Measurements from ENCODE around the gene KLHDC8A.

The KLHDC8A gene

GRCh38 chr1:205358579-205358978 is 1.9 kb upstream of the KLHDC8A start:
- Mint-ChIP-seq H3K27ac (peak overlapping the region; percentile 71), H3K27me3 (ENCODE audit: low read depth, poor library complexity) (no peaks in the 10 kb centered on the region), H3K36me3 (ENCODE audit: low read depth) (no peaks in the 10 kb centered on the region), H3K4me1 (peaks cover 62% of the 10 kb centered on the region), H3K9me3 (no peaks in the 10 kb centered on the region), H3K4me3 (no peak overlapping the region)
- no peak for DNase-seq
- TF ChIP-seq, protein P1, sequence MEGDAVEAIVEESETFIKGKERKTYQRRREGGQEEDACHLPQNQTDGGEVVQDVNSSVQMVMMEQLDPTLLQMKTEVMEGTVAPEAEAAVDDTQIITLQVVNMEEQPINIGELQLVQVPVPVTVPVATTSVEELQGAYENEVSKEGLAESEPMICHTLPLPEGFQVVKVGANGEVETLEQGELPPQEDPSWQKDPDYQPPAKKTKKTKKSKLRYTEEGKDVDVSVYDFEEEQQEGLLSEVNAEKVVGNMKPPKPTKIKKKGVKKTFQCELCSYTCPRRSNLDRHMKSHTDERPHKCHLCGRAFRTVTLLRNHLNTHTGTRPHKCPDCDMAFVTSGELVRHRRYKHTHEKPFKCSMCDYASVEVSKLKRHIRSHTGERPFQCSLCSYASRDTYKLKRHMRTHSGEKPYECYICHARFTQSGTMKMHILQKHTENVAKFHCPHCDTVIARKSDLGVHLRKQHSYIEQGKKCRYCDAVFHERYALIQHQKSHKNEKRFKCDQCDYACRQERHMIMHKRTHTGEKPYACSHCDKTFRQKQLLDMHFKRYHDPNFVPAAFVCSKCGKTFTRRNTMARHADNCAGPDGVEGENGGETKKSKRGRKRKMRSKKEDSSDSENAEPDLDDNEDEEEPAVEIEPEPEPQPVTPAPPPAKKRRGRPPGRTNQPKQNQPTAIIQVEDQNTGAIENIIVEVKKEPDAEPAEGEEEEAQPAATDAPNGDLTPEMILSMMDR (IDR thresholded peaks at IDR 0.05) = no peak

DNA sequence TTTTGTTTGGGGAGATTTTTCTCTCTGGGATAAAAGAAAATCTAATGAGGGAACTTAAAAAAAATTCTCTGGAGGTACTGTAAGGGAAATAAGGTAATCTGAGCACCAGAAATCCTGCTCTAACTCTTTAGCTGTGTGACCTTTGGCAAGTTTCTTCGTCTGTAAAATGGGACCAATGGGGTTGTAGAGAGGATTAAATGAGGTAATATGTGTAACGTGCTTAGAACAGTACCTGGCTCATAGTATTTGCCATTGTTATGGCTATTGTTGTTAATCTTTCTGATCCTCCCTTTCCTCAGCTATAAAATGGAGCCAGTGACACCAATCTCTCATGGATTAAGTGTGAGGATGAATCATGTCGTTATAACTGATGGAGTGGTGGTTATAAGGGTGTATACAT is 845 bp upstream of the KLHDC8A start:
- no peak overlapping the region for H3K4me3 Mint-ChIP-seq
- no peak for DNase-seq

DNA sequence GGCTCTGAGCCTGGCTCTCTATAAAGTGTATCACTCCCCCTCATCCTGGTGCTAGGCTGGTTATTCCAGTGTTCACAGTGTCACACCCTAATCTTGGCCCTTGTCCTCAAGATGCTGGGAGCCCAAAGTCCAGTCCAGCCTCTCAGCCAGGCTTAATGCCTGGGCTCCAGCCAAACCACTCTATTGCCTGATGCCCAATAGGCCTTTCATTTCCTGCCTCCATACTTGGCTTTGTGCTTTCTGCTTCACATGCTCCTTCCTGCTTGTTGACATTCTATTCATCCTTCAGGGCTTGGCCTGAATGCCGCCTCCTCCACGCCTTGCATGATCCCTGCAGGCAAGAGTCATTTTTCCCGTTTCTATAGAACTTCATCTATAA is 1.7 kb downstream of the KLHDC8A start:
- no peak for DNase-seq
- Mint-ChIP-seq H3K4me1 (peaks cover 83% of the 10 kb centered on the region), H3K4me3 (no peak overlapping the region), H3K9me3 (no peaks in the 10 kb centered on the region), H3K36me3 (ENCODE audit: low read depth) (no peaks in the 10 kb centered on the region), H3K27ac (no peak overlapping the region), H3K27me3 (ENCODE audit: low read depth, poor library complexity) (no peaks in the 10 kb centered on the region)
- TF ChIP-seq, protein P1 (IDR thresholded peaks at IDR 0.05) = no peak

More for the DNA sequence above, 845 bp upstream of the KLHDC8A start:
- H3K9me3 Mint-ChIP-seq = no peaks in the 10 kb centered on the region
- H3K27me3 Mint-ChIP-seq (ENCODE audit: low read depth, poor library complexity) = no peaks in the 10 kb centered on the region
- no peak overlapping the region for H3K27ac Mint-ChIP-seq
- no peaks in the 10 kb centered on the region for H3K36me3 Mint-ChIP-seq (ENCODE audit: low read depth)
- peaks cover 72% of the 10 kb centered on the region for H3K4me1 Mint-ChIP-seq
- TF ChIP-seq, protein P1 (IDR thresholded peaks at IDR 0.05) = no peak

GRCh38 chr1:205354259-205355074 is 2.3 kb downstream of the KLHDC8A start:
- no peak overlapping the region for H3K27ac Mint-ChIP-seq
- peak; percentile 70 for DNase-seq
- no peaks in the 10 kb centered on the region for H3K36me3 Mint-ChIP-seq (ENCODE audit: low read depth)
- TF ChIP-seq, protein P1 (IDR thresholded peaks at IDR 0.05) = peak; percentile 87
- peaks cover 83% of the 10 kb centered on the region for H3K4me1 Mint-ChIP-seq
- H3K4me3 Mint-ChIP-seq = no peak overlapping the region
- no peaks in the 10 kb centered on the region for H3K27me3 Mint-ChIP-seq (ENCODE audit: low read depth, poor library complexity)
- H3K9me3 Mint-ChIP-seq = no peaks in the 10 kb centered on the region

- peaks cover 85% of the 10 kb centered on the region for H3K4me1 Mint-ChIP-seq
- H3K27ac Mint-ChIP-seq = no peak overlapping the region
- H3K4me3 Mint-ChIP-seq = no peak overlapping the region
- H3K27me3 Mint-ChIP-seq (ENCODE audit: low read depth, poor library complexity) = no peaks in the 10 kb centered on the region
- TF ChIP-seq, protein P1 (IDR thresholded peaks at IDR 0.05) = no peak
- no peaks in the 10 kb centered on the region for H3K9me3 Mint-ChIP-seq
- H3K36me3 Mint-ChIP-seq (ENCODE audit: low read depth) = no peaks in the 10 kb centered on the region
- no peak for DNase-seq
Observed at GRCh38 chr1:205353612-205354011, 3.1 kb downstream of the KLHDC8A start.

DNA sequence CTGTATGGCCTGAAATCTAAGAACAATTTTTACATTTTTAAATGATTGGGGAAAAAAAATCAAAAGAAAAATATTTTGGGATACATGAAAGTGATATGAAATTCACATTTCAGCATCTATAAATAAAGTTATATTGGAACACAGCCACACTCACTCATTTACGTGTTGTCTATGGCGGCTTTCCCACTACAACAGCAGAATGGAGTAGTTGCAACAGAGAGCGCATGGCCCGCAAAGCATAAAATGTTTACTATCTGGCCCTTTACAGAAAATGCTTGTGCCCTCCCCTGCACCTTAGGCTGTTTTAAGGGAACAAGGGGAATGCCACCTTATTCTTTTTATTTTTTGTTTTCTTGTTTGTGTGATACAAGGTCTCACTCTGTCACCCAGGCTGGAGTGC is 3.5 kb downstream of the KLHDC8A start:
- Mint-ChIP-seq H3K27ac (no peak overlapping the region), H3K4me3 (no peak overlapping the region)
- TF ChIP-seq, protein P1 (IDR thresholded peaks at IDR 0.05) = no peak

More for the DNA sequence above, 3.5 kb downstream of the KLHDC8A start:
- Mint-ChIP-seq H3K9me3 (no peaks in the 10 kb centered on the region), H3K27me3 (ENCODE audit: low read depth, poor library complexity) (no peaks in the 10 kb centered on the region), H3K36me3 (ENCODE audit: low read depth) (no peaks in the 10 kb centered on the region), H3K4me1 (peaks cover 87% of the 10 kb centered on the region)
- no peak for DNase-seq

Measured in nephron progenitor cell (in vitro differentiated cells).